ENCODE data around the gene SPATA25.

DNA sequence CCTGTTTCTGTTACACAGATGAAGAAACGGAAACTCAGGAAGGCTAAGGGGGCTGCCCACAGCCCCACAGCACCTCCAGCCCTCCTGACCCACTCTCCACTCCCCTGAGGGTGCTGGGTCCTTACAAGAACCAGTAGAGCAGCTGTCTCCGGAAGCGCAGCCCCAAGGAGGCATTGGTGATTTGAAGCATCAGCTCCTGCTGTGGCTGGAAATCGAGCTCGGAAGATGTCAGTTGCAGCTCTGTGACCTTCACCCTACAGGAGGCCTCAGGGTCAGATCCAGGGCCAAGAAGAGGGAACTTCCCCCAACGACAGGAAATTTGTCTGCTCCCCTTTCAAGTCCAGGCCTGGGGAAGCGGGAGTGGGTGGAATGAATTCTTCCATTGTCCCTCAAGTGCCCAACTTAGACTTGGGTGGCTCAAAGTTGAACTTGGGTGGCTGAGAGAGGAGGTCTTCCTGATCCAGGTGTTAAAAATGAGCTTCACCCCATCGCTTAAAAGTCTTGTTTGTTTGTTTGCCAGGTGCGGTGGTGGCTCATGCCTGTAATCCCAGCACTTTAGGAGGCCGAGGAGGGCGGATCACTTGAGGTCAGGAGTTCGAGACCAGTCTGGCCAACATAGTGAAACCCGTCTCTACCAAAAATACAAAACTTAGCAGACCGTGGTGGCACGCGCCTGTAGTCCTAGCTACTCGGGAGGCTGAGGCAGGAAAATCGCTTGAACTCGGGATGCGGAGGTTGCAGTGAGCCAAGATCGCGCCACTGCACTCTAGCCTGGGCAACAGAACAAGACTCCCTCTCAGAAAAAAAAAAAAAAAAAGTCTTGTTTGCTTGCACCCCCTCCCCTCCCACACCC is 22.6 kb upstream of the SPATA25 start:
- TF ChIP-seq, protein P1, sequence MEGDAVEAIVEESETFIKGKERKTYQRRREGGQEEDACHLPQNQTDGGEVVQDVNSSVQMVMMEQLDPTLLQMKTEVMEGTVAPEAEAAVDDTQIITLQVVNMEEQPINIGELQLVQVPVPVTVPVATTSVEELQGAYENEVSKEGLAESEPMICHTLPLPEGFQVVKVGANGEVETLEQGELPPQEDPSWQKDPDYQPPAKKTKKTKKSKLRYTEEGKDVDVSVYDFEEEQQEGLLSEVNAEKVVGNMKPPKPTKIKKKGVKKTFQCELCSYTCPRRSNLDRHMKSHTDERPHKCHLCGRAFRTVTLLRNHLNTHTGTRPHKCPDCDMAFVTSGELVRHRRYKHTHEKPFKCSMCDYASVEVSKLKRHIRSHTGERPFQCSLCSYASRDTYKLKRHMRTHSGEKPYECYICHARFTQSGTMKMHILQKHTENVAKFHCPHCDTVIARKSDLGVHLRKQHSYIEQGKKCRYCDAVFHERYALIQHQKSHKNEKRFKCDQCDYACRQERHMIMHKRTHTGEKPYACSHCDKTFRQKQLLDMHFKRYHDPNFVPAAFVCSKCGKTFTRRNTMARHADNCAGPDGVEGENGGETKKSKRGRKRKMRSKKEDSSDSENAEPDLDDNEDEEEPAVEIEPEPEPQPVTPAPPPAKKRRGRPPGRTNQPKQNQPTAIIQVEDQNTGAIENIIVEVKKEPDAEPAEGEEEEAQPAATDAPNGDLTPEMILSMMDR (IDR thresholded peaks at IDR 0.05; ENCODE audit: extremely low read depth in 1 of 2, insufficient read depth in 1 of 2, low read depth in 1 of 2, low read length in 2 of 2): no peak
- TF ChIP-seq, protein P2, sequence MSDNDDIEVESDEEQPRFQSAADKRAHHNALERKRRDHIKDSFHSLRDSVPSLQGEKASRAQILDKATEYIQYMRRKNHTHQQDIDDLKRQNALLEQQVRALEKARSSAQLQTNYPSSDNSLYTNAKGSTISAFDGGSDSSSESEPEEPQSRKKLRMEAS (IDR thresholded peaks at IDR 0.05; ENCODE audit: insufficient read depth, insufficient read length): no peak
- TF ChIP-seq EZH2 (IDR thresholded peaks at IDR 0.05; ENCODE audit: borderline replicate concordance, low read depth, low read length, severe bottlenecking) (no peak), GATA2 (IDR thresholded peaks at IDR 0.05; ENCODE audit: insufficient read depth, insufficient read length, low read depth, low read length) (no peak), JUN (IDR thresholded peaks at IDR 0.05; ENCODE audit: borderline replicate concordance, insufficient read depth, insufficient read length, low read depth) (no peak)
